Glutamatergic neuron (in vitro differentiated cells): ENCODE data around the gene HS6ST1. TPM values are rescaled to one million over a fixed set of nuclear protein-coding genes. Genes with fewer than 3 reads are reported as not detected.

Experiments used
- DNase-seq: peaks from one replicate; pipeline ENCODE4 v3.0.0; 2022
- H3K27ac Mint-ChIP-seq: one replicate; pipeline ENCODE4 v1.8.0; 2020; ENCODE audit warnings: mild to moderate bottlenecking, mixed read lengths, inconsistent platforms; ENCODE audit not compliant: unreplicated experiment
- H3K27me3 Mint-ChIP-seq: one replicate; pipeline ENCODE4 v1.8.0; 2020; ENCODE audit warnings: mild to moderate bottlenecking, moderate library complexity, mixed read lengths, inconsistent platforms; ENCODE audit not compliant: unreplicated experiment
- H3K36me3 Mint-ChIP-seq: one replicate; pipeline ENCODE4 v1.8.0; 2020; ENCODE audit warnings: mild to moderate bottlenecking, mixed read lengths, inconsistent platforms; ENCODE audit not compliant: unreplicated experiment
- H3K4me1 Mint-ChIP-seq: one replicate; pipeline ENCODE4 v1.8.0; 2020; ENCODE audit warnings: mild to moderate bottlenecking, low read depth, mixed read lengths, inconsistent platforms; ENCODE audit not compliant: unreplicated experiment
- H3K4me3 Mint-ChIP-seq: one replicate; pipeline ENCODE4 v1.8.0; 2020; ENCODE audit warnings: mild to moderate bottlenecking, mixed read lengths, inconsistent platforms; ENCODE audit not compliant: unreplicated experiment
- H3K9me3 Mint-ChIP-seq: one replicate; pipeline ENCODE4 v1.8.0; 2020; ENCODE audit warnings: mild to moderate bottlenecking, moderate library complexity, mixed read lengths, inconsistent platforms; ENCODE audit not compliant: unreplicated experiment
- CTCF ChIP-seq: fragments of 200-600 bp; sonication (generic); IDR thresholded peaks from one replicate; pipeline ENCODE4 v1.5.0; 2021; ENCODE audit not compliant: partially characterized antibody, unreplicated experiment
- total RNA-seq: library from RNA; stranded (reverse); fragmentation: NEBNext Ultra II Directional; extraction: Animal tissue kit (Norgen Biotek cat#: 25700); gene quantifications from one replicate; pipeline ENCODE4 v1.2.1, GENCODE V29; 2021; ENCODE audit not compliant: unreplicated experiment

Gene HS6ST1
- total RNA-seq, 1 donor from 2014 or later, result 173 TPM

- H3K4me1 Mint-ChIP-seq, result peaks cover 41% of the 10 kb centered on the region
- H3K27ac Mint-ChIP-seq, result peak overlapping the region; percentile 73
- DNase-seq, result no peak
Measured at GRCh38 chr2:128291844-128292598, 26.6 kb downstream of the HS6ST1 start.

GRCh38 chr2:128291161-128291843 lies 27.4 kb downstream of the HS6ST1 start:
- no peak overlapping the region for H3K4me3 Mint-ChIP-seq
- peaks cover 47% of the 10 kb centered on the region for H3K4me1 Mint-ChIP-seq
- peaks cover 25% of the 10 kb centered on the region for H3K9me3 Mint-ChIP-seq
- H3K27me3 Mint-ChIP-seq, result peaks cover 17% of the 10 kb centered on the region
- no peak for DNase-seq
- no peaks in the 10 kb centered on the region for H3K36me3 Mint-ChIP-seq
- peak overlapping the region; percentile 78 for H3K27ac Mint-ChIP-seq
- TF ChIP-seq CTCF, result no peak

More at GRCh38 chr2:128291844-128292598, 26.6 kb downstream of the HS6ST1 start:
- Mint-ChIP-seq H3K27me3 (peaks cover 16% of the 10 kb centered on the region), H3K9me3 (peaks cover 25% of the 10 kb centered on the region), H3K36me3 (no peaks in the 10 kb centered on the region), H3K4me3 (no peak overlapping the region)
- no peak for TF ChIP-seq CTCF

GRCh38 chr2:128290356-128290755 lies 28.3 kb downstream of the HS6ST1 start:
- Mint-ChIP-seq H3K4me1 (peaks cover 47% of the 10 kb centered on the region), H3K27me3 (peaks cover 18% of the 10 kb centered on the region), H3K36me3 (no peaks in the 10 kb centered on the region), H3K27ac (peak overlapping the region; percentile 78), H3K4me3 (peak overlapping the region; percentile 27), H3K9me3 (peaks cover 29% of the 10 kb centered on the region)
- DNase-seq, result no peak
- no peak for TF ChIP-seq CTCF

GRCh38 chr2:128289439-128289838 lies 29.2 kb downstream of the HS6ST1 start:
- Mint-ChIP-seq H3K27me3 (peaks cover 19% of the 10 kb centered on the region), H3K36me3 (no peaks in the 10 kb centered on the region), H3K9me3 (peaks cover 27% of the 10 kb centered on the region), H3K4me1 (peaks cover 44% of the 10 kb centered on the region), H3K27ac (peak overlapping the region; percentile 94), H3K4me3 (peak overlapping the region; percentile 83)
- TF ChIP-seq CTCF, result no peak
- DNase-seq, result peak; percentile 78

- H3K27me3 Mint-ChIP-seq, result peaks cover 23% of the 10 kb centered on the region
- peaks cover 42% of the 10 kb centered on the region for H3K4me1 Mint-ChIP-seq
- DNase-seq, result peak; percentile 18
- H3K9me3 Mint-ChIP-seq, result peaks cover 25% of the 10 kb centered on the region
- H3K36me3 Mint-ChIP-seq, result no peaks in the 10 kb centered on the region
- peak overlapping the region; percentile 94 for H3K27ac Mint-ChIP-seq
- peak overlapping the region; percentile 83 for H3K4me3 Mint-ChIP-seq
- no peak for TF ChIP-seq CTCF
Measured at GRCh38 chr2:128288781-128289180, 29.9 kb downstream of the HS6ST1 start.
